IPS-NIHi11 (cell line): ENCODE measurements around the gene COX17.

Experiments
- DNase-seq: peaks from one replicate; pipeline ENCODE4 v3.0.0; 2012; ENCODE audit warnings: mixed read lengths, low spot score

Gene COX17

DNA sequence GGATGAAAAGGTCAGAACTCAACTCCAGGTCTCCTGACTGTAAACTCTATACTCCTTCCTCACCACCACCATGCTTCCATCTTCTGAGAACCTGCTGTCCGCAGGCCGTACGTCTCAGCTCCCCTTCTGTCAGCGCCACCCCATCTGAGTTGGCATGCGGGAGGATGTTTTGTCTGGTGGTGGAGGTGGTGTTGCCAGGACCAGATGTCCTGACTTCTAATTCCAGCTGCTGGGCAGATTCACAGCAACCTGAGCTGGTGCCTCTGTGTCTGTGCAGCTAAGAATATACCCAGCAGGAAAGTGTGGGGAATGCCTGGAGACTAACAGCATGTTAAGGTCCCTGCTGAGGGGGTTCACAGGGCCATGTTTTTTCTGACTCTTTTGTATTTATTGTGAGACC, 56.3 kb downstream of the COX17 start:
- no peak for DNase-seq
